ENCODE results near the gene WNT11.

Gene WNT11

DNA sequence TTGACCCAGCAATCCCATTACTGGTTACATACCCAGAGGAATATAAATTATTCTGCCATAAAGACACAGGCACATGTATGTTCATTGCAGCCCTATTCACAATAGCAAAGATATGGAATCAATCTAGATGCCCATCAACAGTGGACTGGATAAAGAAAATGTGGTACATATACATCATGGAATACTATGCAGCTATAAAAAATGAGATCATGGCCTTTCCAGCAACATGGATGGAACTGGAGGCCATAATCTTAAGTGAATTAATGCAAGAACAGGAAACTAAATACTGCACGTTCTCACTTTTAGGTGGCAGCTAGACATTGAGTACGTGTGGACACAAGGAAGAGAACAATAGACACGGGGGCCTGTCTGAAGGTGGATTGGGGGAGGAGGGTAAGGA, 15.1 kb upstream of the WNT11 start:
- no peak for DNase-seq

DNA sequence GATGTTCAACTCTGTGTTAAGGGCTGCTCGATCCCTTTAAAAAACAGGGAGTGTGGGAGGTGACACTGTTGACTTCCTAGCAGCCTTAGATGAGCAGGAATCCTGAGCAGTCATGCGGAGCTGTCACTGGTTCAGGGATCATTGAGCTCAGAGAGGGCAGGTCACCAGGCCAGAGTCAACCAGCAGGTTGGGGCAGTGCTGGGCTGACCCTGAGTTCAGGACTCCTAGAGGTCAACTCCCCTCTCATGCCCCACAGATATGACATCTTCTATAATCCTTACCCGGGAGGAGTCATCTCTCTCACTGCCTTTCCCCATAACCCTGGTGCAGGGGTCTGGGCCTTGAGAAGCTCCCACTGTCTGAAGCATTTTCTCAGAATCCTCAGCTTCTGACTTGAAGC, 12.9 kb upstream of the WNT11 start:
- no peak for DNase-seq

- DNase-seq: no peak
These were observed 12.3 kb upstream of the WNT11 start for GRCh38 chr11:76218449-76219178.

DNA sequence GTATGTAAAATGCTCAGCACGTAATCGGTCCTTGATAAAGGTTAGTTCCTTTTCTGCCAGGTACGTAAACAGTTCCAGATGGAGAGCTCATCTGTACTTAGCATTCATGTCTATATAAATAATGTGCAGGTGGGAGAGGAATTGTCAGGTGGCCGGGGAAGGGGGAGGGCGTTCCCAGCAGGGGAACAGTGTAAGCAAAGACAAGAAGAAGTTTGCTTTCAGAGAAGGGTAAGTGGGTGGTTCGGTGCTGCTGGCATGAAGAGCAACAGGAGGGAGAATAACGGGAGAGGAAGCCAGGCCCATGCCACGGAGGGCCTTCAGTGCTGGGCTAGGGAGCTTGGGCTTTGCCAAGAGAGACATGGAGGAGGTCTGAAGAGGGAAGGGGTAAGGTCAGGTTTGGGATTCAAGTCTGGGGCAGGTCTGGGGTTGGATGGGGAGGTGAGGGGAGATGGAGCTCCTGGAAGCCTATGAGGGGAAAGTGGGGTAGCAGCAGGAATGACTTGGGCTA, 11.4 kb upstream of the WNT11 start:
- peak in 7 of 56 donors; percentile 17 to 54 (median 28) for DNase-seq

DNA sequence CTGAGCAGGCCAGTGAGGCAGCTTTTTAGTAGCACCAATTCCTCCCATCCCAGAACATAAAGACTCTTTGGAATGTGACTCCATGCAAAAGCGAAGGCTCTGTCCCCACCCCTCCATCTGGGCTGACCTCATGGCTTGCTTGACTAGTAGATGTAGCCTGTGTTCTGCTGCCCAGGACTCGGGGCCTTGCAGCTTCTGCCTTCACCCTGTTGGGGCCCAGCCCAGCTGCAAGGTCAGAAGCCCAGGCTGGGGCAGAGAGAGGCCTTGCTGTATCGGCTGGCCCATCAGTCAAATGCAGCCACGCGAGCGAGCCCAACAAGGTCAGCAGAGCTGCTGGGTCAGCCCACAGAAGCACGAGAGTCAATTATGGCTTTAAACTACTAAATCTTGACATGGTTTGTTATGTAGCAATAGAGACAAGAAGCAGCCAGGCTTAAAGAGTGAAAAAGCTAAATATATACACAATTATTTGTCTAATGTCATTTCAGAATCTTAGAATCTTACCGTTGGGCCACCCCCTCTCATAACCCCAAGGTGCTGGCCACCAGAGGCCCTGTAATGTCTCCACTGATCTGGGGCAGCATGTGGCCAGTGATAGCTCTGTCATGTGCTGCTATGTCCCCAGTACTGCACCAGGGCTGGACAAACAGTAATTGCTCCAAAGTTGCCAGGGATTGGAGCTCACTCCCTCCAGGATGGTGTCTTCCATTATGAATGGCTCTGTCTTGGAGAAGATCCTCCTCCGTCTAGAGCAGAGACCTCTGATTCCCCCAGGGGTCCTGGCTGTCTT, 10.4 kb upstream of the WNT11 start:
- DNase-seq: no peak

DNA sequence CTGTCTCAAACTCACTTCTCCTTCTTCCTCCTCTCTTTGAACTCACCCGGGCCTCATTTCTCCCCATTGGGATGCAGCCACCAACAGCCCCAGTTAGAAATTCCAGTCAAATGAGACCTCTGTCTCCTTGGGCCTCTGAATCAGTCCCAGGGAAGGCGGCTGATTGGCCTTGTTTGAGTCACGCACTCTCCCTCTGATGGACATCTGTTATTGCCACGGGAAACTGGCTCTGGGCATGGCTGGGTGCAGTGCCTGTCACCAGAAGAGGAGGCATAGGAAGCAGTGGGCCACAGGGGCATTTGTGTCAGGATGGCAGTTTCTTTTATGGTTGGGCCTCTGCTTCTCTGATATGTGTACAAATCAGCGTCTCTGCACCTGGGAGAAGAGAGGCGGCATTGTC, 9.6 kb upstream of the WNT11 start:
- no peak for DNase-seq

DNA sequence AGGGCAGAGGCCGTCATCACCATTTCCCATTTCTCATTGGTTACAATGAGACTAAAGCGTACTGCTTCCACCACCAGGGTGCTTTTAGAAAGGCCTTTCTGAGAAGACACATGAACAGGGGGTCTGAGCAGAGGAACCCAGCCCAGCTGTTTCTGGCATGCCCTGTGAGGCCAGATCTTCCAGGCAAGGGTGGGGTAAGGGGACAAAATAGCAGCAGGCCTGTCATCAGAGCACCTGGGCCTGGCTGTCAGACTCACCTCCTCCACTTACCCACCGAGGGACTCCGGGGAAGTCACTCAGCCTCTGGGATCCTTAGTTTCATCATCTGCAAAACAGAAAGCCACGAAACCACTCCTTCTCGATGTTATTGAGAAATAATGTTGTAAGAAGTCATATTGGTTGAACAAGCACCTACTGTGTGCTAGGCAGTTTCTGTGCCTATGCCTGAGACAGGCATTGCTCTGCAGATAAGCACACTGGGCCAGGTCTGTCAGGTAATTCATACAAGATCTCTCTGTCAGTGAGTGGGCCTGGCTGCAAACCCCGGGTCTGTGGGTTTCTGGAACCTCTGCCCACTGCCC, 8.8 kb upstream of the WNT11 start:
- no peak for DNase-seq

DNA sequence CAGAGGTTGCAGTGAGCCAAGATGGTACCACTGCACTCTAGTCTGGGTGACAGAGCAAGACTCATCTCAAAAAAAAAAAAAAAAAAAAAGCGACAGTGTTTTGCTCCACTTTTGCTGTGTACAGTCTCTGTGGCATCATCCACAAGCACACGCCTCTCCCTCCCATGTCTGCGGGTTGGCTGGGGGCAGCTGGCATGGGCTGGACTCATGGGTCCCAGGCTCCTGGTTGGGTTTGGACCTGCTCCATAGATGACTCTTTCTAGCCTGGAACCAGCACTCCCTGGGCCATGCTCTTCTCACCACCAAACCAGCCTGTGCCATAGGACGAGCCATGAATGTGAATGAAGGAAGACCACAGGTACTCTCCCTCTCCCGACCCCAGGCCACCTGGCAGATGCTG, 7.9 kb upstream of the WNT11 start:
- DNase-seq: no peak

DNA sequence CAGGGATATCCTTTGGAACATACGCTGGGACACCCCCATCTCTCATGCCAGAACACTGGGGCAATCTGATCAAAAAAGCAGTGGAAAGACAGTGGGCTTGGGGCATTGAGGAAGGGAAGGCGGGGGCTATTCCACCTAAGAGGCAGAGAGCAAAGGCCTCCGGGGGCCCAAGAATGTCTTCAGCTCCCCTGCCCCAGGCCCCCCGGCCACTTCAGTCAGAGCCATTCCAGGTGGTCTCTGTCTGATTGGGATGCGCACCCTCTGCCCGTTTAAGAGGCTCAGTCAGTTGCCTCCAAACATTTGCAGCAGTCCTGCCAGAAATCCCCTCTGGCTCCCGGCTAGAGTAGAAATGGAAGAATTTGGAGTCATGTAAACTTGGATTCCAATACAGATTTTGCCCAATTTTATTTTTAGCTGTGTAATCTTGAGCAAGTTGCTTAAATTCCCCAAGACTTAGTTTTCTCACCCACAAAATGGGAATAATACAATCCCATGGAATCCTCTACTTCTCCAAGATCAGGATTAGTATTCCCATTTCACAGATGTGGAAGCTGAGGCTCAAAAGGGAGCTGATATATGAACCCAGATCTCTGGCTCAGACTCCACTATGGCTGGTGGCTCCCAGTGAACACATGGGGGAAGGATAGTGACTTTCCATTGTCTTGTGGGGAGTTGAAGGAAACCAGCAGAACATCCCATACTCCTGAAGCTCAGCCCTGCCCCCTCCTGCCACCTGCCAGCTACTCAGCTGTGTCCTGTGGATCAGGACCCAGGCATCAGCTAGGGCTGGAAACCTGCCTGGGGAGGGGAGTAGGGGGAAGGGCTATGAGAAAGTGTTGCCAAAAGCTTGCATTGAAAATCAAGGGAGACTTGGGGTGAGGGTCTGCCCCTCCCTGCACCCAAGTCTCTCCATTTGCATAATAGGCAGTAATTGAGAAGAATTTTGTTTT, 6.1 kb upstream of the WNT11 start:
- DNase-seq: no peak

- no peak for DNase-seq
These were observed 4.9 kb upstream of the WNT11 start for GRCh38 chr11:76210931-76211851.

DNA sequence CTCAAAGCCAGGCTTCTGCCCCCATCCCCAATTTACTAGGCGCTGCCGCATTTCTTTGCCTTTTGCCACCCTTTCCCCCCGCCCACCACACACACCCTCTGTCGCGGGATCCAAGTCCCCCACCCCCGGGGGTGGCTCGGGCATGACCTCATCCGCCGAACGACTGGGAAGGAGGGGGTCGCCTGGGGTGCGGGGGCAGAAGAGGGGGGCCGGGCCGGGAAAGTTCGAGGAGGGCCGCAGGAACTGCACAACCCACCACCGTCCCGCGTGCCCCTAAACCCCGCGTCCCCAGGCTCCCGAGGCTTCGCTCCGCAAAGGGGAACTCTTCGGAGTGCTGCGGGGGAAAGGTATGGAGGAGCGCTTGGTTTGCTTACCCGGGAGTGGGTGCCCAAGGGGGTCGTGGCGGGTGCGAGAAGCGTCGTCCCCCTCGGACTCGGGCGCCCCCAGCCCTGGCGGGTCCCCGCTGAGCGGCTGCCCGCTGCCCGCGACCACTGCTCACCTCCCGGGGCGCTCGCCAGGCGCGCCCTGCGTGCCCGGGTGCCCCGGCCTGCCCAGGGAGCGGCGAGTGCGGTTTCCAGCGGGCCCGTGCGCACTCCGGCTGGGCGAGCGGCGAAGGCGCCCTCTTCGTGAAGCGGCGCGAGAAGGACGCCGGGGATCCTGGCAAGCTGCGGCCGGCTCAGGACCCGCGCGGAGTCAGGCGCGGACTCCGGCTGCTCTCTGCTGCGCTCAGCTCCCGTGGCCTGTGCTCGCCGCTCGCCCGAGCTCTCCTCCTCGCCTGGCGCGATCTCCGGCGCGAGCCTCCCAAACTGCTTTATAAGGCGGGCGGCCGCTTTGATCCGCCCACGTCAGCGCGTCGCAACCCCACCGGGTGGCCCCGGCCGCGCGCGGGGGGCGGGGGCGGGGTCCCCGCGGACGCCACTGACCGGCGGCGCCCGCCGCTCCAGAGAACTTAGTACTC, 4.0 kb upstream of the WNT11 start:
- DNase-seq: peak in 4 of 56 donors; percentile 7 to 57 (median 10)

- DNase-seq: peak in 1 of 56 donors; percentile 57
These were observed 3.2 kb upstream of the WNT11 start for GRCh38 chr11:76209375-76209972.

GRCh38 chr11:76208438-76209374, 2.4 kb upstream of the WNT11 start:
- peak in 36 of 56 donors; percentile 10 to 76 (median 32) for DNase-seq

DNA sequence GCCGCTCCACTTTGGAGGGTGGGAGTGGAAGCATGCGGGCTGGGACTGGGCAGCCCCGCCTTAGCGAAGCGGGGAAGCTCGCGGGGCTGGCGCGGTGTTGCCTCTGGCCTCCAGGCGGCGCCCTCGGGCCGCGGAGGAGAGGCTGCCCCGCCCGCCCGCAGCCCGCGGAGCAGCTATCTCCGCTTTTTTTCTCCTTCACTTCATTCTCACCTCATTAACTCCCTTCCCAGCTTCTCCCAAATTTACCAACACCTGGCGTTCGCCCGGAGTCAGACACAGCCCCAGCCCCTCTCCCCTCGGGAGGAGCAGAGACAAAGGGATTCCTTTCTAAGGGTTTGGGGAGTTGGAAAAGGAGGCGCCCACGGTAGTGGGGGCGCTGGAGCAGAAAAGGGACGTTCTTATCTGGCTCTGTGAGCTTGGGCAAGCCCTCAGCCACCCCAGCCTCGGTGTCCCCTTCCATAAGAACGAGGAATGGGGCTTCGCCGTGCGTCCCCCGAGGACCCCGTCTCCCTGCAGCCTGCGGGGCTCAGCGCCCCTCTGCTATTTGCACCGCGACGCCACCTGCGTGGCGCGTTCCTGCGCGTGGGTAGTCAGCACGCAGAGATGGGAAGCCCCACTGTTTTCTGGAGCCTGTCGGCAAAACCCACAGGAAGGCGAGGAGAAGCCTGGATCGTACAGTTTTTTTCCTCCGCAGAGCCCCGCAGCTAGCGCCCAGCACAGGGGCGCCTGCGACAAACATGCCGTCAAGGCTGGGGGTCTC, 1.5 kb upstream of the WNT11 start:
- DNase-seq: peak in 48 of 56 donors; percentile 6 to 79 (median 44)

DNA sequence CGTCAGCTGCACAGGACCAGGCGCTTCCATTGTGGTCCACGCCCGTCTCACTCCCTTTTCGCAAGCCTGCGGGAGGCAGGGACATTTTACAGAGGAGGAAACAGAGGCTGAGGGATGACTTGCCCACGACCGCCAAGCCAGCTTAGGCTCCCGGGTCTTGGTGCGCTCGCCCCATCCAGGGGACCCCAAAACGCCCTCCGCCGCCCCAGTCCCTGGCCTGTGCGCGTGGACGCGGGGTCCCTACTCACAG, 300 bp downstream of the WNT11 start:
- no peak for DNase-seq

DNA sequence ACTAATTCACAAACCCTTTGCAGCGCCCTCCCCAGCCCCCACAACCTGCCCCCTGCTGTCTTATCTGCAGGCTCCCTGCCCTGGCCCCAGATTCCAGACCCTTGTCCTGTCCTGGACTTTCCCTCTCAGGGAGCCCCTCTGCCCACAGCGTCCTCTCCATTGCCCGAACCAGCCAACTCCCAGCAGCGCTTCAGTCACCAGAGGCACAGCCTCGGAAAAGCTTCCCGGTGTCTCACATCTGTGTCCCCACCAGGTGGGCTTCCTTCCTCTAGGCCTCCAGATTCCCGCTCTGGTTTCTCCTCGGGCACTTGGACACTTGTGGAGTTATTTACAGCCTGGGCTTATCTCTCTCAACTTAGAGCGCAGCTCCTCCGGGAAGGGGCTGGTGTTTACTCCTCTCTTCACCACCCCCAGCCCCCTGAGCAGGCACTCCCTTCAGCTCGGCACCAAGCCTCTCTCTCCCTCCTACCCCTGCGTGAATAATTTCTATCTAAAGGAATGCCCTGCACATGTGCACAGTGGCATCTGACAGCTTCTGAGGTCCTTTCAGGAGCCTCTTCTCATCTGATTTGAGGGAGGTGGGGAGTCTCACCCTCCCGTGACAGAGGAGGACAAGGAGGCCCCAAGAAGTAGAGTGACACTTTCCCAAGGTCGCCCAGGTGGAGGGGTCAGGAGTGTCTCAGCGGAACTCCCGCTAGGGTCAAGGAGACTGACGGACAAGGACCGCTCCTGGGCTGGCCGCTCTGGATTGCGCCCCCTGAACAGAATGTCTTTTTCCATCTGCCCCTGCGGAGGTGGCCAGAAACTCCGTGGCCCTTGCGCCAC, 838 bp downstream of the WNT11 start:
- DNase-seq: no peak

All from nucleus accumbens (tissue), 56 donors.